WTC11 (cell line): ENCODE data around the gene LZTS2. TPM values are rescaled to one million over a fixed set of nuclear protein-coding genes. Genes with fewer than 3 reads are reported as not detected.

ENCODE experiments used
- ATAC-seq: fragments of 200-7000 bp; cut with Tn5 transposase; 2 replicates; pipeline ENCODE4 v1.10.0; 2021; ENCODE audit warnings: mild to moderate bottlenecking, moderate library complexity
- CTCF ChIA-PET: fragments of 300-600 bp; sonication (Branson Sonifier 250); formaldehyde crosslinking; loops from one replicate; lab custom pipeline; 2021; ENCODE audit warnings: antibody characterized with exemption; lab: Charles Lee
- POLR2A ChIA-PET: fragments of 350-600 bp; sonication (Branson Sonifier 250); formaldehyde crosslinking; loops from one replicate; lab custom pipeline; 2021; ENCODE audit warnings: antibody characterized with exemption; lab: Charles Lee
- DNase-seq: peaks from one replicate; pipeline ENCODE4 v3.0.0; 2021; ENCODE audit warnings: low spot score
- H3K27ac Mint-ChIP-seq: 2 replicates; pipeline ENCODE4 v1.8.0; 2021; ENCODE audit warnings: mixed read lengths
- H3K27me3 Mint-ChIP-seq: 2 replicates; pipeline ENCODE4 v1.8.0; 2021; ENCODE audit warnings: low read depth, mild to moderate bottlenecking, moderate library complexity, mixed read lengths
- H3K36me3 Mint-ChIP-seq: 2 replicates; pipeline ENCODE4 v1.8.0; 2021; ENCODE audit warnings: mixed read lengths
- H3K4me1 Mint-ChIP-seq: 2 replicates; pipeline ENCODE4 v1.8.0; 2022; ENCODE audit warnings: mixed read lengths
- H3K4me3 Mint-ChIP-seq: 2 replicates; pipeline ENCODE4 v1.8.0; 2021; ENCODE audit warnings: mild to moderate bottlenecking, moderate library complexity, mixed read lengths
- H3K9me3 Mint-ChIP-seq: 2 replicates; pipeline ENCODE4 v1.8.0; 2021; ENCODE audit warnings: mixed read lengths
- ATF2 ChIP-seq: sonication (generic); formaldehyde crosslinking; IDR thresholded peaks from 2 replicates; pipeline ENCODE4 v1.8.1; 2022; ENCODE audit warnings: low read depth, missing genetic modification reagents, borderline replicate concordance
- ATF6 ChIP-seq: sonication (generic); formaldehyde crosslinking; IDR thresholded peaks from 2 replicates; pipeline ENCODE4 v1.8.1; 2023; ENCODE audit warnings: mild to moderate bottlenecking, missing genetic modification reagents
- ELF4 ChIP-seq: sonication (generic); formaldehyde crosslinking; IDR thresholded peaks from 2 replicates; pipeline ENCODE4 v1.8.1; 2022; ENCODE audit warnings: low read depth, mild to moderate bottlenecking, moderate library complexity, missing genetic modification reagents
- EMX1 ChIP-seq: fragments of 250-450 bp; sonication (Bioruptor Pico); IDR thresholded peaks from 2 replicates; pipeline ENCODE4 v1.8.0; 2021; ENCODE audit warnings: mild to moderate bottlenecking
- ETV6 ChIP-seq: sonication (generic); formaldehyde crosslinking; IDR thresholded peaks from 2 replicates; pipeline ENCODE4 v1.8.1; 2022; ENCODE audit warnings: mild to moderate bottlenecking, missing genetic modification reagents
- FOXK1 ChIP-seq: sonication (generic); formaldehyde crosslinking; IDR thresholded peaks from 2 replicates; pipeline ENCODE4 v1.8.0; 2022; ENCODE audit warnings: mild to moderate bottlenecking, moderate library complexity, missing genetic modification reagents
- MXD4 ChIP-seq: fragments of 250-450 bp; sonication (Bioruptor Pico); IDR thresholded peaks from 2 replicates; pipeline ENCODE4 v1.8.0; 2021; ENCODE audit warnings: mild to moderate bottlenecking, moderate library complexity, borderline replicate concordance
- OVOL2 ChIP-seq: fragments of 250-450 bp; sonication (Bioruptor Pico); IDR thresholded peaks from 2 replicates; pipeline ENCODE4 v1.9.0; 2021; ENCODE audit warnings: mild to moderate bottlenecking, borderline replicate concordance
- PRRX2 ChIP-seq: fragments of 250-450 bp; sonication (Bioruptor Pico); IDR thresholded peaks from 2 replicates; pipeline ENCODE4 v1.8.0; 2021; ENCODE audit warnings: mild to moderate bottlenecking
- SMAD3 ChIP-seq: sonication (generic); formaldehyde crosslinking; IDR thresholded peaks from 2 replicates; pipeline ENCODE4 v1.8.0; 2022; ENCODE audit warnings: missing genetic modification reagents, mild to moderate bottlenecking, borderline replicate concordance
- SP1 ChIP-seq: sonication (generic); formaldehyde crosslinking; conservative IDR thresholded peaks from 2 replicates; pipeline ENCODE4 v1.8.1; 2022; ENCODE audit warnings: missing genetic modification reagents
- TCF7 ChIP-seq: sonication (generic); formaldehyde crosslinking; IDR thresholded peaks from 2 replicates; pipeline ENCODE4 v1.8.0; 2022; ENCODE audit warnings: mild to moderate bottlenecking, low read depth, missing genetic modification reagents, moderate library complexity
- TEAD4 ChIP-seq: sonication (generic); formaldehyde crosslinking; IDR thresholded peaks from 2 replicates; pipeline ENCODE4 v1.8.0; 2022; ENCODE audit warnings: mild to moderate bottlenecking, missing genetic modification reagents
- TP53 ChIP-seq: sonication (generic); formaldehyde crosslinking; IDR thresholded peaks from 2 replicates; pipeline ENCODE4 v1.8.1; 2023; ENCODE audit warnings: mild to moderate bottlenecking, missing genetic modification reagents
- USF2 ChIP-seq: sonication (generic); formaldehyde crosslinking; IDR thresholded peaks from 2 replicates; pipeline ENCODE4 v1.8.1; 2023; ENCODE audit warnings: mild to moderate bottlenecking, missing genetic modification reagents, moderate library complexity
- ZNF281 ChIP-seq: sonication (generic); formaldehyde crosslinking; IDR thresholded peaks from 2 replicates; pipeline ENCODE4 v1.8.0; 2023; ENCODE audit warnings: mild to moderate bottlenecking, missing genetic modification reagents
- ZNF317 ChIP-seq: sonication (generic); formaldehyde crosslinking; IDR thresholded peaks from 2 replicates; pipeline ENCODE4 v1.8.1; 2023; ENCODE audit warnings: low read depth, mild to moderate bottlenecking, moderate library complexity, missing genetic modification reagents, borderline replicate concordance
- ZNF416 ChIP-seq: fragments of 250-450 bp; sonication (Bioruptor Pico); IDR thresholded peaks from 2 replicates; pipeline ENCODE4 v1.9.0; 2021; ENCODE audit warnings: mild to moderate bottlenecking, inconsistent platforms
- ZNF425 ChIP-seq: fragments of 250-450 bp; sonication (Bioruptor Pico); conservative IDR thresholded peaks from 2 replicates; pipeline ENCODE4 v1.9.0; 2021; ENCODE audit warnings: mild to moderate bottlenecking
- total RNA-seq: library from RNA; stranded (reverse); gene quantifications from 3 replicates; pipeline ENCODE4 v1.2.3, GENCODE V29; 2021

The LZTS2 gene
- total RNA-seq, 1 experiment from 2014 or later: 84.6 TPM

DNA sequence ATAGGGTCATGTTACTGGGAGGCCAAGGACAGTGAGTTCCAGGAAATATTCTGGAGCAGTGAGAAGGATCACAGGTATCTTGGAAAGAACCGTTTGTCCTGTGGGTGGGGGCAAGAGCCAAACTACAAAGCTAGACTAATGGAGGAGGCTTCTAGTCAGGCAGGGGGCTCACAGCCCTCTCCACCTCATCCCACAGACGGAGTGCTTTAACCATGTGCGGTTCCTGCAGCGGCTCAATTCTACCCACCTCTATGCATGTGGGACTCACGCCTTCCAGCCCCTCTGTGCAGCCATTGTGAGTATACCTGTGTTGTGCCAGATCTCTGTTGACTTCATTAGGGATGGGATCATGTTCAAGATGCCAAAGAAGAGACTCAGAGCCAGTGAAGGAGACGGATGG is 22.2 kb upstream of the LZTS2 start (continued):
- TF ChIP-seq ZNF425 (CRISPR knock-in tag) (no peak), USF2 (CRISPR knock-in tag) (no peak), ELF4 (no peak), ATF6 (no peak), EMX1 (no peak), MXD4 (no peak), ZNF281 (no peak)
- TF ChIP-seq, all 79 proteins: peak for 0

DNA sequence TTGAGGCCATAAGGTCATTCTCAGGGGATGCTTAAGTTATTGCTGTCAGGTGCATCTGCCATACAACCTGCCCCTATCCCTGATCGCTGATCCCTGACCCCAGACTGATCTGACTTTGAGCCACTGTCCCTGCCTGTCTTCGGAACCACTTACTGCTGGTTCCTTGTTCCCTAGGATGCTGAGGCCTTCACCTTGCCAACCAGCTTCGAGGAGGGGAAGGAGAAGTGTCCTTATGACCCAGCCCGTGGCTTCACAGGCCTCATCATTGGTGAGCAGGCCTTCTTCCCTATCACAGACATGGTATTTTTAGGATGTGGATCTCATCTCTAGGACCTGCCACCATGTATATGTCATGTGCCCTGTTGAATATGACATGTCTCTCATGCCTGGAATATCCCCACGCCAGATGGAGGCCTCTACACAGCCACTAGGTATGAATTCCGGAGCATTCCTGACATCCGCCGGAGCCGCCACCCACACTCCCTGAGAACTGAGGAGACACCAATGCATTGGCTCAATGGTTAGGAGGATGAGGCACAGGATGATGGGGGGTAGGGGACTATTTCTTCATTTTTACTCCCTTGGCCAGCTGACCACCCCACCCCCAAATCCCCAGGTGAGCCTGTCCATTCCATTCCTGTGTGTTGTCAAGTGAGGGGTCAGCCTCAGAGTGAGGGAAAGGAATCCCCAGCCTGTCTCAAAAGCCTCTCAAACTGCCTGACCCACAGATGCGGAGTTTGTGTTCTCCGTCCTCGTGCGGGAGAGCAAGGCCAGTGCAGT is 21.3 kb upstream of the LZTS2 start:
- TF ChIP-seq ZNF317 (CRISPR knock-in tag): no peak
- no peak for TF ChIP-seq SP1
- no peak for TF ChIP-seq ETV6 (CRISPR knock-in tag)
- TF ChIP-seq SMAD3 (CRISPR knock-in tag): no peak
- no peak for TF ChIP-seq OVOL2
- no peak for TF ChIP-seq ZNF416 (CRISPR knock-in tag)
- TF ChIP-seq PRRX2: no peak
- no peak for TF ChIP-seq TCF7 (CRISPR knock-in tag)
- TF ChIP-seq MXD4: no peak
- no peak for TF ChIP-seq TEAD4
- no peak for TF ChIP-seq TP53 (CRISPR knock-in tag)
- no peak for TF ChIP-seq ATF2 (CRISPR knock-in tag)
- no peak for TF ChIP-seq FOXK1 (CRISPR knock-in tag)
- ATAC-seq: no peak
- Mint-ChIP-seq H3K36me3 (0 out of 2 replicates have a peak, but pooled peaks cover 3% of the 10 kb centered on the region), H3K9me3 (no peaks in the 10 kb centered on the region), H3K27ac (no peak overlapping the region), H3K4me3 (no peak overlapping the region), H3K27me3 (no peaks in the 10 kb centered on the region; the same call in 1 of the 2 replicates), H3K4me1 (no peaks in the 10 kb centered on the region)
- DNase-seq: no peak
- CTCF ChIA-PET: no interaction called here
- POLR2A ChIA-PET: no interaction called here
